Measurements from ENCODE around the gene GAS2.

DNA sequence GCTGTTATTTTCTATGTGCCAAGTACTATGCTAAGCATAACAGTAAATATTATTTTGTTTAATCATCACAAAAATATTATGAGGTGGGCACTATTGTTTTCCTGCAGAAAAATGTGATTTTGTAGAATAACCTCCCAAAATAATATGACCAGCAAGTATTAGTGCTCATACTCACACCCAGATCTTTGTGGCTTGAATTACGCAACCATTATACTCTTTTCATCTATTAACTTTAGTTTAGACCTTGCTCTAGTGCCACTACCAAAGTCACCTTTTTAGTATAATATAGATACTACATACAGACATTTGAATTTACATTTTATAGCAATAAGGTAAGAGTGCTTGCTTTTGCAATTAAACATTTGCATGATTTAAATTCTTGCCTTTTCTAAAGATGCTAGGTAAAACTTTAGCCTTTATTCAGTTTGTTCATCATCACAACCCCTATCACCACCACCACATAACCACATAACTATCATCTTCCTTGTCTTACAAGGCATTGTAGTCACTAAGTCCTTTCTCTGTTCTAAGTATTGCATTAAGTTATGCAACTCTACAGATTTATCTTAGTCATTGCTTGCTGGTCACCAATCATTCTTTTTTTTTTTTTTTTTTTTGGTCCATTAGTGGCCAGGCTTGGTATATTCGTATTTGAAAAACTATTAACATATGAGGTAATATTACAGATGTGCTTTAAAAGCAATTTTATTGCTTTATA lies 68.4 kb downstream of the GAS2 start:
- TF ChIP-seq, protein P1, sequence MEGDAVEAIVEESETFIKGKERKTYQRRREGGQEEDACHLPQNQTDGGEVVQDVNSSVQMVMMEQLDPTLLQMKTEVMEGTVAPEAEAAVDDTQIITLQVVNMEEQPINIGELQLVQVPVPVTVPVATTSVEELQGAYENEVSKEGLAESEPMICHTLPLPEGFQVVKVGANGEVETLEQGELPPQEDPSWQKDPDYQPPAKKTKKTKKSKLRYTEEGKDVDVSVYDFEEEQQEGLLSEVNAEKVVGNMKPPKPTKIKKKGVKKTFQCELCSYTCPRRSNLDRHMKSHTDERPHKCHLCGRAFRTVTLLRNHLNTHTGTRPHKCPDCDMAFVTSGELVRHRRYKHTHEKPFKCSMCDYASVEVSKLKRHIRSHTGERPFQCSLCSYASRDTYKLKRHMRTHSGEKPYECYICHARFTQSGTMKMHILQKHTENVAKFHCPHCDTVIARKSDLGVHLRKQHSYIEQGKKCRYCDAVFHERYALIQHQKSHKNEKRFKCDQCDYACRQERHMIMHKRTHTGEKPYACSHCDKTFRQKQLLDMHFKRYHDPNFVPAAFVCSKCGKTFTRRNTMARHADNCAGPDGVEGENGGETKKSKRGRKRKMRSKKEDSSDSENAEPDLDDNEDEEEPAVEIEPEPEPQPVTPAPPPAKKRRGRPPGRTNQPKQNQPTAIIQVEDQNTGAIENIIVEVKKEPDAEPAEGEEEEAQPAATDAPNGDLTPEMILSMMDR (IDR thresholded peaks at IDR 0.05), result no peak
- no peak for TF ChIP-seq POLR2A (IDR thresholded peaks at IDR 0.05)
